ENCODE measurements around the gene PRDM10.
A peak's percentile ranks its signal among the peaks of the same experiment; 100 is the strongest.

The PRDM10 gene

GRCh38 chr11:129939510-129939909 is 63.1 kb downstream of the PRDM10 start:
- no peaks in the 10 kb centered on the region for H3K79me2 ChIP-seq (ENCODE audit: control insufficient read depth, insufficient read depth, low read length)
- H3K4ac ChIP-seq (ENCODE audit: low read depth, low read length): no peak overlapping the region
- H4K8ac ChIP-seq (ENCODE audit: low read depth, low read length): no peak overlapping the region
- no CpG with 5 or more reads among the region's 4 CpGs for WGBS (ENCODE audit: extremely low coverage, insufficient coverage, low lambda C conversion rate)
- H3K4me3 ChIP-seq (ENCODE audit: low read length): no peak overlapping the region
- H3K9ac ChIP-seq (ENCODE audit: low read length): no peak overlapping the region
- DNase-seq: no peak
- H3K4me1 ChIP-seq (ENCODE audit: control insufficient read depth, low read depth, low read length): peaks cover 9% of the 10 kb centered on the region
- H3K27ac ChIP-seq (ENCODE audit: low read depth, low read length): no peak overlapping the region
- H3K79me1 ChIP-seq (ENCODE audit: low read length): no peaks in the 10 kb centered on the region
- no peak overlapping the region for H2AK5ac ChIP-seq (ENCODE audit: low read length)
- H3K23ac ChIP-seq (ENCODE audit: low read length): no peak overlapping the region
- H3K56ac ChIP-seq (ENCODE audit: low read length): no peak overlapping the region
- H2BK120ac ChIP-seq (ENCODE audit: low read depth, low read length): no peak overlapping the region
- H3K18ac ChIP-seq (ENCODE audit: low read length): no peak overlapping the region
- no peak overlapping the region for H4K5ac ChIP-seq (ENCODE audit: low read length)
- no peaks in the 10 kb centered on the region for H3K27me3 ChIP-seq (ENCODE audit: insufficient read depth, low read length, poor library complexity)
- no peak overlapping the region for H3K4me2 ChIP-seq (ENCODE audit: low read length)
- peaks cover 2% of the 10 kb centered on the region for H3K36me3 ChIP-seq (ENCODE audit: control insufficient read depth, insufficient read depth, low read length)
- H2BK5ac ChIP-seq (ENCODE audit: low read length): no peak overlapping the region
- no peak overlapping the region for H2BK15ac ChIP-seq (replicated peaks; ENCODE audit: low read depth)

GRCh38 chr11:129938764-129939163 is 63.9 kb downstream of the PRDM10 start:
- peaks cover 4% of the 10 kb centered on the region for H3K36me3 ChIP-seq (ENCODE audit: control insufficient read depth, insufficient read depth, low read length)
- no peaks in the 10 kb centered on the region for H3K79me2 ChIP-seq (ENCODE audit: control insufficient read depth, insufficient read depth, low read length)
- no peak overlapping the region for H3K4me3 ChIP-seq (ENCODE audit: low read length)
- no peak overlapping the region for H2AK5ac ChIP-seq (ENCODE audit: low read length)
- no CpG with 5 or more reads among the region's 5 CpGs for WGBS (ENCODE audit: extremely low coverage, insufficient coverage, low lambda C conversion rate)
- peak overlapping the region; percentile 92 for H3K23ac ChIP-seq (ENCODE audit: low read length)
- H4K8ac ChIP-seq (ENCODE audit: low read depth, low read length): no peak overlapping the region
- peaks cover 9% of the 10 kb centered on the region for H3K4me1 ChIP-seq (ENCODE audit: control insufficient read depth, low read depth, low read length)
- H3K27ac ChIP-seq (ENCODE audit: low read depth, low read length): no peak overlapping the region
- H2BK15ac ChIP-seq (replicated peaks; ENCODE audit: low read depth): no peak overlapping the region
- no peaks in the 10 kb centered on the region for H3K27me3 ChIP-seq (ENCODE audit: insufficient read depth, low read length, poor library complexity)
- no peak overlapping the region for H2BK120ac ChIP-seq (ENCODE audit: low read depth, low read length)
- H2BK5ac ChIP-seq (ENCODE audit: low read length): no peak overlapping the region
- H3K4me2 ChIP-seq (ENCODE audit: low read length): no peak overlapping the region
- H4K5ac ChIP-seq (ENCODE audit: low read length): no peak overlapping the region
- no peak overlapping the region for H3K4ac ChIP-seq (ENCODE audit: low read depth, low read length)
- no peak for DNase-seq
- H3K56ac ChIP-seq (ENCODE audit: low read length): no peak overlapping the region
- H3K79me1 ChIP-seq (ENCODE audit: low read length): no peaks in the 10 kb centered on the region
- H3K18ac ChIP-seq (ENCODE audit: low read length): no peak overlapping the region
- H3K9ac ChIP-seq (ENCODE audit: low read length): no peak overlapping the region

- Histone ChIP-seq H2AK5ac (ENCODE audit: low read length) (no peak overlapping the region), H3K9ac (ENCODE audit: low read length) (no peak overlapping the region), H3K4ac (ENCODE audit: low read depth, low read length) (no peak overlapping the region), H3K56ac (ENCODE audit: low read length) (no peak overlapping the region), H3K18ac (ENCODE audit: low read length) (no peak overlapping the region), H3K4me1 (ENCODE audit: control insufficient read depth, low read depth, low read length) (peaks cover 9% of the 10 kb centered on the region), H2BK120ac (ENCODE audit: low read depth, low read length) (no peak overlapping the region), H3K27ac (ENCODE audit: low read depth, low read length) (no peak overlapping the region), H4K5ac (ENCODE audit: low read length) (no peak overlapping the region), H3K4me2 (ENCODE audit: low read length) (no peak overlapping the region), H3K79me2 (ENCODE audit: control insufficient read depth, insufficient read depth, low read length) (no peaks in the 10 kb centered on the region), H2BK5ac (ENCODE audit: low read length) (no peak overlapping the region), H3K36me3 (ENCODE audit: control insufficient read depth, insufficient read depth, low read length) (peaks cover 4% of the 10 kb centered on the region), H3K27me3 (ENCODE audit: insufficient read depth, low read length, poor library complexity) (no peaks in the 10 kb centered on the region), H3K23ac (ENCODE audit: low read length) (no peak overlapping the region), H2BK15ac (replicated peaks; ENCODE audit: low read depth) (no peak overlapping the region), H4K8ac (ENCODE audit: low read depth, low read length) (no peak overlapping the region), H3K79me1 (ENCODE audit: low read length) (no peaks in the 10 kb centered on the region), H3K4me3 (ENCODE audit: low read length) (no peak overlapping the region)
- peak; percentile 55 for DNase-seq
- no CpG with 5 or more reads among the region's 4 CpGs for WGBS (ENCODE audit: extremely low coverage, insufficient coverage, low lambda C conversion rate)
Measured at GRCh38 chr11:129937592-129938238, 64.9 kb downstream of the PRDM10 start.

- Histone ChIP-seq H3K56ac (ENCODE audit: low read length) (no peak overlapping the region), H3K27me3 (ENCODE audit: insufficient read depth, low read length, poor library complexity) (no peaks in the 10 kb centered on the region), H3K79me2 (ENCODE audit: control insufficient read depth, insufficient read depth, low read length) (no peaks in the 10 kb centered on the region), H2BK120ac (ENCODE audit: low read depth, low read length) (no peak overlapping the region), H3K23ac (ENCODE audit: low read length) (no peak overlapping the region), H3K4ac (ENCODE audit: low read depth, low read length) (no peak overlapping the region), H3K18ac (ENCODE audit: low read length) (no peak overlapping the region), H4K8ac (ENCODE audit: low read depth, low read length) (no peak overlapping the region), H3K4me1 (ENCODE audit: control insufficient read depth, low read depth, low read length) (peaks cover 9% of the 10 kb centered on the region), H3K36me3 (ENCODE audit: control insufficient read depth, insufficient read depth, low read length) (peaks cover 2% of the 10 kb centered on the region), H3K27ac (ENCODE audit: low read depth, low read length) (no peak overlapping the region), H2BK5ac (ENCODE audit: low read length) (no peak overlapping the region), H2AK5ac (ENCODE audit: low read length) (no peak overlapping the region), H3K79me1 (ENCODE audit: low read length) (no peaks in the 10 kb centered on the region), H3K4me3 (ENCODE audit: low read length) (no peak overlapping the region), H4K5ac (ENCODE audit: low read length) (no peak overlapping the region), H3K4me2 (ENCODE audit: low read length) (no peak overlapping the region), H3K9ac (ENCODE audit: low read length) (no peak overlapping the region), H2BK15ac (replicated peaks; ENCODE audit: low read depth) (no peak overlapping the region)
- WGBS (ENCODE audit: extremely low coverage, insufficient coverage, low lambda C conversion rate): no CpG with 5 or more reads among the region's 3 CpGs
- DNase-seq: peak; percentile 17
Measured at GRCh38 chr11:129935723-129936122, 66.9 kb downstream of the PRDM10 start.

- Histone ChIP-seq H3K4me3 (ENCODE audit: low read length) (no peak overlapping the region), H4K5ac (ENCODE audit: low read length) (no peak overlapping the region), H2BK15ac (replicated peaks; ENCODE audit: low read depth) (no peak overlapping the region)
Measured at GRCh38 chr11:129933891-129934290, 68.7 kb downstream of the PRDM10 start.

GRCh38 chr11:129933262-129933661 is 69.4 kb downstream of the PRDM10 start:
- Histone ChIP-seq H3K9ac (ENCODE audit: low read length) (no peak overlapping the region), H2BK15ac (replicated peaks; ENCODE audit: low read depth) (no peak overlapping the region), H3K56ac (ENCODE audit: low read length) (no peak overlapping the region), H4K8ac (ENCODE audit: low read depth, low read length) (no peak overlapping the region), H3K4me1 (ENCODE audit: control insufficient read depth, low read depth, low read length) (peaks cover 4% of the 10 kb centered on the region), H2AK5ac (ENCODE audit: low read length) (no peak overlapping the region), H2BK5ac (ENCODE audit: low read length) (no peak overlapping the region), H4K5ac (ENCODE audit: low read length) (no peak overlapping the region), H2BK120ac (ENCODE audit: low read depth, low read length) (no peak overlapping the region), H3K18ac (ENCODE audit: low read length) (no peak overlapping the region), H3K79me1 (ENCODE audit: low read length) (no peaks in the 10 kb centered on the region), H3K4ac (ENCODE audit: low read depth, low read length) (no peak overlapping the region), H3K23ac (ENCODE audit: low read length) (no peak overlapping the region), H3K4me3 (ENCODE audit: low read length) (no peak overlapping the region), H3K27ac (ENCODE audit: low read depth, low read length) (no peak overlapping the region), H3K79me2 (ENCODE audit: control insufficient read depth, insufficient read depth, low read length) (no peaks in the 10 kb centered on the region), H3K4me2 (ENCODE audit: low read length) (no peak overlapping the region), H3K27me3 (ENCODE audit: insufficient read depth, low read length, poor library complexity) (no peaks in the 10 kb centered on the region), H3K36me3 (ENCODE audit: control insufficient read depth, insufficient read depth, low read length) (peaks cover 2% of the 10 kb centered on the region)
- WGBS (ENCODE audit: extremely low coverage, insufficient coverage, low lambda C conversion rate): no CpG with 5 or more reads among the region's 1 CpG
- no peak for DNase-seq

More at GRCh38 chr11:129933891-129934290, 68.7 kb downstream of the PRDM10 start:
- no peak overlapping the region for H4K8ac ChIP-seq (ENCODE audit: low read depth, low read length)
- H3K27me3 ChIP-seq (ENCODE audit: insufficient read depth, low read length, poor library complexity): no peaks in the 10 kb centered on the region
- H3K23ac ChIP-seq (ENCODE audit: low read length): no peak overlapping the region
- H3K79me1 ChIP-seq (ENCODE audit: low read length): no peaks in the 10 kb centered on the region
- no peak overlapping the region for H2AK5ac ChIP-seq (ENCODE audit: low read length)
- no peak overlapping the region for H3K27ac ChIP-seq (ENCODE audit: low read depth, low read length)
- H3K56ac ChIP-seq (ENCODE audit: low read length): no peak overlapping the region
- DNase-seq: no peak
- no CpG with 5 or more reads among the region's 9 CpGs for WGBS (ENCODE audit: extremely low coverage, insufficient coverage, low lambda C conversion rate)
- H3K9ac ChIP-seq (ENCODE audit: low read length): no peak overlapping the region
- no peak overlapping the region for H3K18ac ChIP-seq (ENCODE audit: low read length)
- no peak overlapping the region for H2BK120ac ChIP-seq (ENCODE audit: low read depth, low read length)
- H2BK5ac ChIP-seq (ENCODE audit: low read length): no peak overlapping the region
- no peak overlapping the region for H3K4ac ChIP-seq (ENCODE audit: low read depth, low read length)
- H3K4me1 ChIP-seq (ENCODE audit: control insufficient read depth, low read depth, low read length): peaks cover 9% of the 10 kb centered on the region
- H3K36me3 ChIP-seq (ENCODE audit: control insufficient read depth, insufficient read depth, low read length): peaks cover 2% of the 10 kb centered on the region
- no peak overlapping the region for H3K4me2 ChIP-seq (ENCODE audit: low read length)
- H3K79me2 ChIP-seq (ENCODE audit: control insufficient read depth, insufficient read depth, low read length): no peaks in the 10 kb centered on the region
